Renal pelvis (tissue), 12 donors: Measurements from ENCODE around the gene CHL1. TPM values are rescaled to one million over a fixed set of nuclear protein-coding genes. Genes with fewer than 3 reads are reported as not detected.

ENCODE experiments used
- DNase-seq: peaks from one replicate; pipeline ENCODE4 v3.0.0-alpha.2; 2013
- long read RNA-seq, 16 experiments: transcript quantifications; one replicate each; lab custom pipeline, GENCODE V29; 2026
- polyA plus RNA-seq, 3 donors: library from polyadenylated mRNA; unstranded; fragments of 120-200 nt; gene quantifications; one replicate each; pipeline ENCODE4 v1.2.1, GENCODE V29; 2013; ENCODE audit not compliant: insufficient read length in 3 of 3

The CHL1 gene, protein sequence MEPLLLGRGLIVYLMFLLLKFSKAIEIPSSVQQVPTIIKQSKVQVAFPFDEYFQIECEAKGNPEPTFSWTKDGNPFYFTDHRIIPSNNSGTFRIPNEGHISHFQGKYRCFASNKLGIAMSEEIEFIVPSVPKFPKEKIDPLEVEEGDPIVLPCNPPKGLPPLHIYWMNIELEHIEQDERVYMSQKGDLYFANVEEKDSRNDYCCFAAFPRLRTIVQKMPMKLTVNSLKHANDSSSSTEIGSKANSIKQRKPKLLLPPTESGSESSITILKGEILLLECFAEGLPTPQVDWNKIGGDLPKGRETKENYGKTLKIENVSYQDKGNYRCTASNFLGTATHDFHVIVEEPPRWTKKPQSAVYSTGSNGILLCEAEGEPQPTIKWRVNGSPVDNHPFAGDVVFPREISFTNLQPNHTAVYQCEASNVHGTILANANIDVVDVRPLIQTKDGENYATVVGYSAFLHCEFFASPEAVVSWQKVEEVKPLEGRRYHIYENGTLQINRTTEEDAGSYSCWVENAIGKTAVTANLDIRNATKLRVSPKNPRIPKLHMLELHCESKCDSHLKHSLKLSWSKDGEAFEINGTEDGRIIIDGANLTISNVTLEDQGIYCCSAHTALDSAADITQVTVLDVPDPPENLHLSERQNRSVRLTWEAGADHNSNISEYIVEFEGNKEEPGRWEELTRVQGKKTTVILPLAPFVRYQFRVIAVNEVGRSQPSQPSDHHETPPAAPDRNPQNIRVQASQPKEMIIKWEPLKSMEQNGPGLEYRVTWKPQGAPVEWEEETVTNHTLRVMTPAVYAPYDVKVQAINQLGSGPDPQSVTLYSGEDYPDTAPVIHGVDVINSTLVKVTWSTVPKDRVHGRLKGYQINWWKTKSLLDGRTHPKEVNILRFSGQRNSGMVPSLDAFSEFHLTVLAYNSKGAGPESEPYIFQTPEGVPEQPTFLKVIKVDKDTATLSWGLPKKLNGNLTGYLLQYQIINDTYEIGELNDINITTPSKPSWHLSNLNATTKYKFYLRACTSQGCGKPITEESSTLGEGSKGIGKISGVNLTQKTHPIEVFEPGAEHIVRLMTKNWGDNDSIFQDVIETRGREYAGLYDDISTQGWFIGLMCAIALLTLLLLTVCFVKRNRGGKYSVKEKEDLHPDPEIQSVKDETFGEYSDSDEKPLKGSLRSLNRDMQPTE (N-terminal part only)
- 10 to 100 TPM; 15.9 to 25.4 (median 19.6) TPM for polyA plus RNA-seq
- long read RNA-seq, donor 1 = 0 reads
- long read RNA-seq, donor 2 = 0 reads
- long read RNA-seq, donor 3 = 0 reads
- long read RNA-seq, donor 4 = 0 reads
- long read RNA-seq, donor 5 = 0 reads
- long read RNA-seq, donor 6, partial matches to known transcripts = 19 of 19 reads
- long read RNA-seq, donor 6, other reads (novel, unspliced or antisense) = 0 of 19 reads
- long read RNA-seq, donor 7 = 0 reads
- long read RNA-seq, donor 8 = 0 reads
- long read RNA-seq, donor 9 = 0 reads
- long read RNA-seq, donor 10, partial matches to known transcripts = 0 of 1 reads
- long read RNA-seq, donor 10, other reads (novel, unspliced or antisense) = 0 of 1 reads
- long read RNA-seq, donor 11, partial matches to known transcripts = 5 of 6 reads
- long read RNA-seq, donor 11, other reads (novel, unspliced or antisense) = 0 of 6 reads
- long read RNA-seq, donor 12, partial matches to known transcripts = 18 of 19 reads
- long read RNA-seq, donor 12, other reads (novel, unspliced or antisense) = 0 of 19 reads
- long read RNA-seq, donor 13, partial matches to known transcripts = 0 of 1 reads
- long read RNA-seq, donor 13, other reads (novel, unspliced or antisense) = 0 of 1 reads
- long read RNA-seq, donor 14 = 0 reads
- long read RNA-seq, donor 15, partial matches to known transcripts = 0 of 1 reads
- long read RNA-seq, donor 15, other reads (novel, unspliced or antisense) = 0 of 1 reads
- long read RNA-seq, donor 16 = 0 reads

DNA sequence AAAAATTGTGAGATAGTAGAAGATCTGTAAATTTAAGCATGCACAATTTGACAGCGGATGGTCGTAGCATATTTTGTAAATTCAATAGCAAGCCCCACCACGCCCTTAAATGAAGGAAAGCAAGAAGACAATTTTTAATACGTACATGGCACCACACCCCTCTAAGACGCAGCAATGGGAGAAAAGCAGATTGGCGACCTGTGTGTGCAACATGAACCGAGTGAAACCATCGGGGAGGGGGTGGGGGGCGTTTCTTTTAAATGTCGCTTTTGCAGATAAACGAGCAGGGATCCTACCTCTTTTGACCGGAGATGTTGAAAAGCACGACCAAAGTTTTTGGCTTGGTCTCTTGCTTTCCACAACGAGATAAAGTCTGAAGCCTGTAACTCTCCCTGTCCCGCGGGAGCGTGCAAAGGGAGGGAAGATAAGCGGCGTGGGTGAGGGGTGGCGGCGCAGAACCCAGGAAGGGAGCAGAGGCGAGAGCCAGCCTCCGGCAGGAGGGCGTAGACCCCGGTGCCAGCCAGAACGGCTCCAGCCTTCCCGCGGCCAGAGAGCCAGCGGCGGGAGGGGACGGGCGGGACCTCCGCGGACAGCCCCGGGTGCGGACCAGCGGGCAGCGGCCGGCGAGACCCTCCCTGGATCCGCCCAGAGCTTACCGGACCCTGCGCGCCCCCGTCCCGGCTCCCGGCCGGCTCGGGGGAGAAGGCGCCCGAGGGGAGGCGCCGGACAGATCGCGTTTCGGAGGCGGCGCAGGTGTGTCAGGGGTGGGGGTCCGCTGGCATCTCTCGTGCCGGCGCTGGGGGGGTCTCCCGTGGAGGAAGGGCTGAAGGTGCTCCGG is at the start of gene CHL1:
Gene CHL1 (plus strand): TSS at position 453 of the 838 bp plus-strand sequence. CDS start 123,014 bp downstream, outside the sequence.
- DNase-seq = no peak

DNA sequence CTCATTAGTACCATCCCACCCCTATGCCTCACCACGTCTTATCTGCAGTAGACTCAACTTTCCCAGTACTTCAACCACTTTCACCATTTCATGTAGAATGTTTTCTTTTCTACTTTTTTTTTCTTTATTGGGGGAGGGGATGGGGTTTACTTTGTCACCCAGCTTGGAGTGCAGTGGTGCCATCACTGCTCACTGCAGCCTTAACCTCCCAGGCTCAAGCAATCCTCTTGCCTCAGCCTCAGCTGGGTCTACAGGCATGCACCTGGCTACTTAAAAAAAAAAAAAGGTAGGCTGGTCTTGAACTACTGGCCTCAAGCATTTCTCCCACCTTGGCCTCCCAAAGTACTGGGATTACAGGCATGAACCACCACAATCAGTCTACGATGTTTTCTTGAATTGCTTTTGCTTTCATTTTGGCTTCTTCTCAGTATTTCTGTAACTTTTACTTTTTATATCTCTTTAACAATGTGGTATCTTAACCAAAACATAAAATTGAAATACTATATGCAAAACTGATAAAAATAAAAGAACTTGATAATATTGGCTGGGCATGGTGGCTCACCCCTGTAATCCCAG is 44.9 kb upstream of the CHL1 start:
- no peak for DNase-seq

- DNase-seq = no peak
Measured at GRCh38 chr3:159974-160373, 36.6 kb upstream of the CHL1 start.

GRCh38 chr3:166071-166470 is 30.5 kb upstream of the CHL1 start:
- no peak for DNase-seq

DNA sequence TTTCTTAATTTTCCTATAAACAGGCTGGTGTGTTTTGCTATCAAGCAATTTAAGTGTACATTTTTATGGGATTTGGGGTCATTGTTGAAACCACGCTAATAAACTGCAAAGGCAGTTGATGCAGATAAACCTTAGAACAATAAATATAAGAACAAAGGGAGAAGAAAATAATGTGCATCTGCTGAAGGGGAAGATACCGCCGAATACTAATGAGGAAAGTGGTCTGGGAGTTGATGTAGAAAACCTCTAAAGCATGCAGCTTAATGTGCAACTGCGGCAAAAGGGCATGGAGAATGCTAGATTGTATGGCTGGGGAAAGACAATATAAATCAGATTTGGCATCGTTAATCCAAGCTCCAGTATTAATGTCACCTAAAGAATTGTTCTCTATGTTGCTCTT is 29.8 kb upstream of the CHL1 start:
- DNase-seq = no peak

DNA sequence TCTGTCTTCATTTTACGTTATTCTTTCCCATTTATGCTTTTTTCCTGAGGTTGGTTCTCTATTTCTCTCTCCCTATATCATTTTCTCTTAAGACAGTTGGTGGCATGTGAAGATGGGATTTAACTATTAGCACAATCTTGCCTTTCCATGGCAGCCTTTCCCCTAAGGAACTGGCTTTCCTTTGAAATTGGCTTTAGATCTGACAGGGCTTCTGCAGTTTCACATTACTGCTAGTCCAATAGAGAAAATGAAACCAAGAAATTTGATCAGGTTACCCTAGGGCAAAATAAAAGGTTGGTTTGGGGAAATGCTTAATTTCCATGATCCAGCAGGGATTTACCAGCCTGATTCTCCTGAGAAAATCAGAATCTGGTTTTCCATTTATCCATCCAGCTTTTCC is 22.7 kb upstream of the CHL1 start:
- DNase-seq = no peak

GRCh38 chr3:184976-185375 is 11.6 kb upstream of the CHL1 start:
- DNase-seq = no peak

DNA sequence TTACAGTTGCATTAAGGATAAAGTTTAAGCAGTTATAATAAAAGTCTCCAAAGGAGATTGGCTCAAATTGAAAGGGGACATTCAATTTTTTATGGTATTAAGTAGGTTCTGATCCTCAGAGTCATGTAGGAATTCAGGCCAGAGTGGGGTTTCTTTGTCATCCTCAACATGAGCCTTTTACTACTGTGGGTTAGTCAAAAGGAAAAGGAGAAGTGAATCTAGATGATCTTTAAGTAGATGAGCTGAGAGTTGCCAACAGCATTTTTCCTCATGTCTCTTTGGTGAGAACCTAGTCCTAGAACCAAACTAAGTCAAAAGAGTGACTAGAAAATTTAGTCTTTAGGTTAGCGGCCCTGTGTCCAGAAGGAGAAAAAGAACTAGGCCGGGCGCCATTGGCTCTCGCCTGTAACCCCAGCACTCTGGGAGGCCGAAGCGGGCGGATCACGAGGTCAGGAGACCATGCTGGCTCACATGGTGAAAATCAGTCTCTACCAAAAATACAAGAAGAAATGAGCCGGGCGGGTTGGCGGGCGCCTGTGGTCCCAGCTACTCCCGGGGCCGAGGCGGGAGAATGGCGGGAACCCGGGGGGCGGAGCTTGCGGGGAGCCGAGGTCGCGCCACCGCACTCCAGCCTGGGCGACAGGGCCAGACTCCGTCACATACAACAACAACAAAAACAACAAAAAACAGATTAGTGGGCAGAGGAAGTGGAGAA is 4.2 kb upstream of the CHL1 start:
- no peak for DNase-seq

- DNase-seq = no peak
Measured at GRCh38 chr3:194001-194400, 2.6 kb upstream of the CHL1 start.

- DNase-seq = no peak
Measured at GRCh38 chr3:194421-194820, 2.1 kb upstream of the CHL1 start.

- no peak for DNase-seq
Measured at GRCh38 chr3:195666-196065, 897 bp upstream of the CHL1 start.

DNA sequence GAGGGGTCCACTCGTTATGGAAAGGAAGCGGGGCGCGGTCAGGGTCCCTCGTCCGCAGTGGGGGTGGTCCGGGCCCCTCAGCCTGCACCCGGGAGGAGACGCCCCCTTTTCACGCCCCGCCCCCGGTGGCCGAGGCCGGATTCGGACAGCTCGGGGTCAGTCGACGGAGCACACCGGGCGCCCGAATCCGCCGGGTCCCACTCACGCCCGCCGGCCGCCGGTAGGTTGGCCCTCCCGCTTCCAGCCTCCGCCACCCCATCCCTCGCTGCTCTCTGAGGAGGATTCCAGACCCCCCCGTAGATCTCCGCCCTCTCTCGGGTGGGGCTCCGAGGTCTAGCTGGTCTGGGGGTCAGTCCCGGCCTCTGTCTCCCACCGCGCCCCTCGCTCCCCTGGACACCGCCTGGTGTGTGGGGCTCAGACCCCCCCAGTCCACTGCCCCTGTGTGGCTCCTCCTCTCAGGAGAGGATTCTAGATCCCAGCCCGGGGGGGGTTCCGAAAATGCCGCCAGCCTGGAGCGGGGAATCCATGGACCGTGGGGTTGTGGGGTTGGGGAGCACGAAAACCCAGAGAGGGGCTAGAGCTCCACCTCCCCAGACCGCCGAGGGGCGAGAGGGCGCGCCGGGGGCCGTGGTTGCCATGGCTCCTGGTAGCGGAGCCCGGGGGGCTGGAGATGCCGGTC is 725 bp downstream of the CHL1 start:
- no peak for DNase-seq

- no peak for DNase-seq
Measured at GRCh38 chr3:197828-198491, 1.4 kb downstream of the CHL1 start.

GRCh38 chr3:199835-200234 is 3.3 kb downstream of the CHL1 start:
- DNase-seq = no peak

DNA sequence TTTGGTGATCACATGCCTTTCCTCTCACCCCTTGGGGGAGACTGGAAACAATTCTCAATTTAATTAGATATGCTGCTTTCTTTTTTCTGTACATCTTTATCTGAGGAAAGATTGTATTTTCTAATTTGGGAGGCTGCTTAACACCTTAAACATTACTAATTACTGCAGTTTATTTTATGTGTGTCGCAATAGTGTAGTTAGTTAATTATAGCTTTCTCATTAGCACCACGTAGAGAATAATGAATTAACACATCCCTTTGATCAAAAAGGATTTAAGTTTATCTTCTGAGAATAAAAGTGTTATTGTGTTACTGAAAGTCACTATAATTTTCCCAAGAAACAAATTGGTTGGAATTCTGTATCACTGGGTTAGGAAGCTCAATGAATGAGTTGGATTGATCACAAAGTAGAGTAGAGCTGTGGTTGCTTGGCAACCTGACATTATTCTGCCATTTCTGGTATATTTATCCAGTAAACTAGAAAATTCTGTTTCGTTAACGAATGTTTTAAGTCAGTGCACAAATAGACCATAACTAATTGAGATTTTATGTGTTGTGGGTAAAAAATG is 4.3 kb downstream of the CHL1 start:
- no peak for DNase-seq

DNA sequence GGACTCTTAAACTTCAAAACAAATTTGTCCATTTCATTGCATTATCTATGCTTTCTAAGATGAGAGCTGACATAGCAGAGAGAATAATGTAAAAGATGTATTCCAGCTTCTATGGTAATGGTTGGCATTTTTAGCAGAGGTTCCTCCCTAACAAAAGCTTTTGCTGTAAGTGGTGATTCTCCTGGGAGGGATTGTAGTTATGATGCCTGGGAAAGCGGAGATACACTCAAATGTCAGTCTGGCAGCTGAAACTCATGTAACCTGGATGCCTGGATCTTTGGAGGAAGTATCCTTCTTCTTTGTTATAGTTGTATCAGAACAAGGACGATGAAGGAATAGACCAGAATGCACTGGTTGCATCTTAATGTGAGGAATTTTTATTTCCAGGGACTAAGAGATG is 7.5 kb downstream of the CHL1 start:
- no peak for DNase-seq

GRCh38 chr3:207973-208372 is 11.4 kb downstream of the CHL1 start:
- DNase-seq = no peak
